A673 (cell line): ENCODE measurements around the gene PDGFA. TPM values are rescaled to one million over a fixed set of nuclear protein-coding genes. Genes with fewer than 3 reads are reported as not detected.

Experiments used
- BruUV-seq: library from RNA; stranded (reverse); fragments of 400-500 nt; replicated peaks from 2 replicates; lab custom pipeline; 2021; lab: Mats Ljungman, UMichigan
- CTCF ChIA-PET: fragments of 300-600 bp; sonication (Branson Sonifier 250); formaldehyde crosslinking; loops from one replicate; lab custom pipeline; 2022; ENCODE audit warnings: antibody characterized with exemption; lab: Charles Lee
- POLR2A ChIA-PET: fragments of 300-600 bp; sonication (Branson Sonifier 250); formaldehyde crosslinking; loops from one replicate; lab custom pipeline; 2022; ENCODE audit warnings: antibody characterized with exemption; ENCODE audit not compliant: low non-redundant PET; lab: Charles Lee
- DNase-seq: peaks from one replicate; pipeline ENCODE4 v3.0.0-alpha.2; 2015; ENCODE audit warnings: low spot score
- H3K27ac ChIP-seq: fragments of 200-600 bp; sonication (generic); 2 replicates; pipeline ENCODE4 v1.5.1; 2016; ENCODE audit warnings: mixed run types, low read depth, mild to moderate bottlenecking, mixed read lengths, antibody characterized with exemption, low read length; ENCODE audit not compliant: poor library complexity, severe bottlenecking
- H3K27me3 ChIP-seq: fragments of 200-600 bp; sonication (generic); replicated peaks from 2 replicates; pipeline ENCODE4 v1.6.1; 2017; ENCODE audit warnings: mixed run types, low read depth, mild to moderate bottlenecking, mixed read lengths, antibody characterized with exemption, low read length; ENCODE audit not compliant: insufficient read depth, poor library complexity
- H3K36me3 ChIP-seq: fragments of 200-600 bp; sonication (generic); 2 replicates; pipeline ENCODE4 v1.6.1; 2016; ENCODE audit warnings: mixed run types, mild to moderate bottlenecking, mixed read lengths, antibody characterized with exemption, low read length; ENCODE audit not compliant: insufficient read depth, poor library complexity, severe bottlenecking
- H3K4me1 ChIP-seq: fragments of 200-600 bp; sonication (generic); 2 replicates; pipeline ENCODE4 v1.6.1; 2017; ENCODE audit warnings: mixed run types, mild to moderate bottlenecking, mixed read lengths, antibody characterized with exemption, low read length; ENCODE audit not compliant: insufficient read depth, poor library complexity, severe bottlenecking
- H3K4me3 ChIP-seq: fragments of 200-600 bp; sonication (generic); 2 replicates; pipeline ENCODE4 v1.5.1; 2016; ENCODE audit warnings: low read depth, mixed run types, mild to moderate bottlenecking, mixed read lengths, low read length; ENCODE audit not compliant: poor library complexity, severe bottlenecking
- H3K9me3 ChIP-seq: fragments of 200-600 bp; sonication (generic); 2 replicates; pipeline ENCODE4 v1.6.1; 2016; ENCODE audit warnings: mixed run types, low read depth, mild to moderate bottlenecking, mixed read lengths, antibody characterized with exemption, low read length; ENCODE audit not compliant: poor library complexity, severe bottlenecking
- CTCF ChIP-seq: fragments of 300-800, 200-600 bp; sonication (generic); conservative IDR thresholded peaks from 2 replicates; pipeline ENCODE4 v1.5.1; 2017; ENCODE audit warnings: low read depth, mild to moderate bottlenecking, antibody characterized with exemption, low read length, moderate library complexity, mixed read lengths
- EZH2 ChIP-seq: fragments of 200-600 bp; sonication (generic); IDR thresholded peaks from 2 replicates; pipeline ENCODE4 v1.6.1; 2017; ENCODE audit warnings: borderline replicate concordance, low read depth, mild to moderate bottlenecking, mixed read lengths, antibody characterized with exemption, low read length; ENCODE audit not compliant: poor library complexity, severe bottlenecking
- intact Hi-C: fragments of 100-400 bp; cut with micrococcal nuclease; formaldehyde crosslinking; loops from one replicate; pipeline ENCODE4 v1.10.0; 2022; ENCODE audit not compliant: unreplicated experiment
- total RNA-seq: library from RNA; stranded (reverse); gene quantifications from 2 replicates; pipeline ENCODE4 v1.2.3, GENCODE V29; 2021

PDGFA gene
- total RNA-seq, 1 experiment from 2014 or later: 2.1 TPM

DNA sequence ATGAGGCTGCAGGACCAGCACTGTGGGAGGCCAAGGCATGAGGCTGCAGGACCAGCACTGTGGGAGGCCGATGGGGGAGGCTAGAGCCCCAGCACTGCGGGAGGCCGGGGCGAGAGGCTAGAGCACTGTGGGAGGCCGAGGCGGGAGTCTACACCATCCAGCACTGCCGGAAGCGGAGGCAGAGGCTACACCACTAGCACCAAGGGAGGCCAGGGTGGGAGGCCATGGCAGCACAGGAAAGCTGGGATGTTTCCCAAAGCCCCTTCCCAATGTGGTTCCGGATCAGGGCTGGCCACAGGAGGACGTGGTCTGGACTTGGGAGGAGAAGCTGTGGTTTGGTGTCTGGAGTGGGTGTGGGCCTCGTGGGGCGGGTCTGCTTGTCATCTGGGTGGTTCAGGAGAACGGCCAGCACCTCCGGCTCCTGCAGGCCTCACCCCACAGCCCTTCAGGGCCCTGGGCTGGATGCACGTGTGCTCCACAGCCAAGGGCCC lies 43.6 kb downstream of the PDGFA start:
- peaks cover 11% of the 10 kb centered on the region for H3K4me1 ChIP-seq
- H3K36me3 ChIP-seq: no peaks in the 10 kb centered on the region
- intact Hi-C loops: no loop called here
- ChIA-PET POLR2A (no interaction called here), CTCF (no interaction called here)
- BruUV-seq: no TSS peak
- H3K27ac ChIP-seq: no peak overlapping the region
- no peak overlapping the region for H3K4me3 ChIP-seq
- DNase-seq: no peak
- no peaks in the 10 kb centered on the region for H3K9me3 ChIP-seq
- peaks cover 3% of the 10 kb centered on the region for H3K27me3 ChIP-seq
- TF ChIP-seq CTCF (no peak), EZH2 (no peak)

DNA sequence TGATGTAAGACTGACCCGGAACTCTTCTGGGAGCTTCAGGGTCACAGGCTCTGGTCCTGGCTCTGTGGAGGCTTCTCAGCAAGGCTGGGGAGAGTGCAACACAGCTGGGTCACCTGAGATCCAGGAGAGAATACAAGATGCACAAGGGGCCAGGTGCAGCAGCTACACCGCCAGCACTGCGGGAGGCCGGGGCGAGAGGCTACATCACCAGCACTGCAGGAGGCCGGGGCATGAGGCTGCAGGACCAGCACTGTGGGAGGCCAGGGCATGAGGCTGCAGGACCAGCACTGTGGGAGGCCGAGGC lies 44.3 kb downstream of the PDGFA start:
- Histone ChIP-seq H3K4me1 (peaks cover 11% of the 10 kb centered on the region), H3K27ac (no peak overlapping the region), H3K27me3 (no peaks in the 10 kb centered on the region), H3K36me3 (no peaks in the 10 kb centered on the region), H3K9me3 (no peaks in the 10 kb centered on the region), H3K4me3 (no peak overlapping the region)
- BruUV-seq: no TSS peak
- intact Hi-C loops: no loop called here
- CTCF ChIA-PET: no interaction called here
- POLR2A ChIA-PET: no interaction called here
- DNase-seq: no peak
- no peak for TF ChIP-seq CTCF
- no peak for TF ChIP-seq EZH2

DNA sequence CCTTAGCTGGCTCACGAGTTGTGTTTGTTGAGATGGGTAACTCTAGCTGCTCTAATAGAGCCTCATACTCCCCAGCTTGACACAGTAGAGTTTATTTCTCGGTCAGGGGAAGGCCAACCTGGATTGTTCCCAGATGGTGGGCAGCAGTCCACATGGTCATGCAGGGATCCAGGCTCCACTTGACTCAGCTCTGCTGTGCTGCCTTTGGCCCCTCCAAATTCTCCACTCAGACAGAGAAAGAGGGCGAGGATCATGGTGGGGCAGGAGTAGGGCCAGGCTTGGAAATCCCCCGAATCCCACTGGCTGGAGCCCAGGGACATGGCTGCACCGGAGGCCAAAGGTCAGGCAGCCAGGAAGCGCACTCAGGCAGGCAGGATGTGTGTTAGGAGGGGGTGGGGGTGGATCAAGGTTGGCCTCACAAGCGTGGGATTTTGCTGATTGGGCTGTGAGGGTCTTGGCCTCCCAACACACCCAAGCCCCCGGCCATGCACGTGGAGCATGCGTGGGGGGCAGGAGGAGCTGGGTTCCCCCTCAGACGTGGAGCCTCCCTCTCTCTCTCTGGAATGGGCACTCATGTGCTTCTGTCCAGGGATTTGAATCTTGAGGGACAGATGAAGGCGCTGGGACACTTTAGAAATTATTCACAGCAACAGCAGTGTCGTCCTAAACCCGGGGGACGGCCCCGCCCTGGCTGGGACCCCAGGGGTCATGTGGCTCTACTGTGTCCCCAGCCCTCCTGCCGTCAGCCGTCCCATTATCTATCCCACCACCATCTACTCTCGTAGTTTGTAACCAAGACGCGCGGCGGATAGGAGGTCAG lies 44.8 kb downstream of the PDGFA start:
- H3K4me3 ChIP-seq: no peak overlapping the region
- H3K27me3 ChIP-seq: no peaks in the 10 kb centered on the region
- ChIA-PET POLR2A (no interaction called here), CTCF (no interaction called here)
- no TSS peak for BruUV-seq
- TF ChIP-seq CTCF: no peak
- no peak for TF ChIP-seq EZH2
- no peak for DNase-seq
- no peaks in the 10 kb centered on the region for H3K36me3 ChIP-seq
- no peak overlapping the region for H3K27ac ChIP-seq
- H3K4me1 ChIP-seq: peaks cover 13% of the 10 kb centered on the region
- no peaks in the 10 kb centered on the region for H3K9me3 ChIP-seq
- intact Hi-C loops: no loop called here
